Kidney (tissue), 14 donors: ENCODE data around the gene ANKS1B. TPM values are rescaled to one million over a fixed set of nuclear protein-coding genes. Genes with fewer than 3 reads are reported as not detected.

Source experiments
- DNase-seq, 5 donors: peaks; one replicate each; pipeline ENCODE4 v3.0.0-alpha.2; 2013 to 2020
- FAIRE-seq: peaks from 2 replicates; lab custom pipeline; 2012; peaks lifted over from hg19 to GRCh38; lab: Jason Lieb, UNC
- H3K27ac ChIP-seq, 2 donors: one replicate each; pipeline ENCODE4 v1.7.0; 2013; ENCODE audit warnings: low read depth in 2 of 2, low read length in 2 of 2, inconsistent platforms in 1 of 2
- H3K27me3 ChIP-seq: one replicate; pipeline ENCODE4 v1.7.1; 2013; ENCODE audit warnings: low read length, inconsistent platforms; ENCODE audit not compliant: control insufficient read depth, insufficient read depth
- H3K36me3 ChIP-seq, 3 donors: one replicate each; pipeline versions ENCODE4 v1.7.0 to v1.7.1; 2013; ENCODE audit warnings: low read length in 3 of 3, control low read depth in 1 of 3, inconsistent platforms in 1 of 3; ENCODE audit not compliant: insufficient read depth in 3 of 3, control insufficient read depth in 2 of 3
- H3K4me1 ChIP-seq, 3 donors: one replicate each; pipeline versions ENCODE4 v1.7.0 to v1.7.1; 2013; ENCODE audit warnings: low read length in 3 of 3, inconsistent platforms in 1 of 3, low read depth in 1 of 3; ENCODE audit not compliant: control insufficient read depth in 2 of 3, insufficient read depth in 2 of 3
- H3K4me3 ChIP-seq, 3 donors: one replicate each; pipeline versions ENCODE4 v1.7.0 to v1.8.1; 2013; ENCODE audit warnings: low read length in 3 of 3, control low read depth in 1 of 3, inconsistent platforms in 1 of 3
- H3K9ac ChIP-seq, 3 donors: one replicate each; pipeline versions ENCODE4 v1.7.0 to v1.7.1; 2013; ENCODE audit warnings: low read length in 3 of 3, control low read depth in 1 of 3, inconsistent platforms in 1 of 3
- H3K9me3 ChIP-seq, 3 donors: one replicate each; pipeline versions ENCODE4 v1.7.0 to v1.7.1; 2013; ENCODE audit warnings: low read length in 3 of 3, control low read depth in 1 of 3, inconsistent platforms in 1 of 3; ENCODE audit not compliant: control insufficient read depth in 2 of 3, insufficient read depth in 1 of 3
- intact Hi-C: fragments of 100-400 bp; cut with DNase I; formaldehyde crosslinking; loops from one replicate; pipeline ENCODE4 v1.11.1; 2022
- polyA plus RNA-seq: library from polyadenylated mRNA; stranded (reverse); fragments of 350-450 nt; fragmentation: Illumina TruSeq; extraction: RNeasy Lipid Tissue Mini Kit (QIAGEN cat#74804); gene quantifications from one replicate; pipeline ENCODE4 v1.2.3, GENCODE V29; 2014; ENCODE audit warnings: low read depth, low replicate concordance; ENCODE audit not compliant: insufficient read depth
- total RNA-seq: library from RNA; stranded (reverse); fragmentation: NEBNext Ultra II Directional; extraction: Animal tissue kit (Norgen Biotek cat#: 25700); gene quantifications from one replicate; pipeline ENCODE4 v1.2.1, GENCODE V29; 2021
- TF ChIP-seq, protein P1 (sequence below): IDR thresholded peaks from 3 replicates; pipeline ENCODE4 v1.5.1; 2012; ENCODE audit warnings: mild to moderate bottlenecking, moderate library complexity, borderline replicate concordance; ENCODE audit not compliant: insufficient read depth; ENCODE audit errors: extremely low read depth
- donor health status: control.
- donor health status: control.
- donor health status: control.
- donor health status: control.
- donor health status: control.
- donor health status: DM: yes; HTN: yes; CAD: no.
- donor health status: Normal renal cell carcinoma (clear cell type).

ANKS1B gene
- total and polyA plus RNA-seq, 2 donors from 2014 or later, result 1.7 to 5.8 TPM

GRCh38 chr12:99259040-99259934 is 725.4 kb downstream of the ANKS1B start:
- FAIRE-seq, result no peak
- intact Hi-C loops, result no loop called here
- Histone ChIP-seq H3K27me3 (no peaks in the 10 kb centered on the region), H3K36me3 (no peaks in the 10 kb centered on the region), H3K9me3 (no peaks in the 10 kb centered on the region), H3K4me3 (no peak overlapping the region), H3K27ac (no peak overlapping the region), H3K9ac (no peak overlapping the region), H3K4me1 (no peaks in the 10 kb centered on the region)
- no peak for DNase-seq
- TF ChIP-seq, protein P1, sequence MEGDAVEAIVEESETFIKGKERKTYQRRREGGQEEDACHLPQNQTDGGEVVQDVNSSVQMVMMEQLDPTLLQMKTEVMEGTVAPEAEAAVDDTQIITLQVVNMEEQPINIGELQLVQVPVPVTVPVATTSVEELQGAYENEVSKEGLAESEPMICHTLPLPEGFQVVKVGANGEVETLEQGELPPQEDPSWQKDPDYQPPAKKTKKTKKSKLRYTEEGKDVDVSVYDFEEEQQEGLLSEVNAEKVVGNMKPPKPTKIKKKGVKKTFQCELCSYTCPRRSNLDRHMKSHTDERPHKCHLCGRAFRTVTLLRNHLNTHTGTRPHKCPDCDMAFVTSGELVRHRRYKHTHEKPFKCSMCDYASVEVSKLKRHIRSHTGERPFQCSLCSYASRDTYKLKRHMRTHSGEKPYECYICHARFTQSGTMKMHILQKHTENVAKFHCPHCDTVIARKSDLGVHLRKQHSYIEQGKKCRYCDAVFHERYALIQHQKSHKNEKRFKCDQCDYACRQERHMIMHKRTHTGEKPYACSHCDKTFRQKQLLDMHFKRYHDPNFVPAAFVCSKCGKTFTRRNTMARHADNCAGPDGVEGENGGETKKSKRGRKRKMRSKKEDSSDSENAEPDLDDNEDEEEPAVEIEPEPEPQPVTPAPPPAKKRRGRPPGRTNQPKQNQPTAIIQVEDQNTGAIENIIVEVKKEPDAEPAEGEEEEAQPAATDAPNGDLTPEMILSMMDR, result no peak

DNA sequence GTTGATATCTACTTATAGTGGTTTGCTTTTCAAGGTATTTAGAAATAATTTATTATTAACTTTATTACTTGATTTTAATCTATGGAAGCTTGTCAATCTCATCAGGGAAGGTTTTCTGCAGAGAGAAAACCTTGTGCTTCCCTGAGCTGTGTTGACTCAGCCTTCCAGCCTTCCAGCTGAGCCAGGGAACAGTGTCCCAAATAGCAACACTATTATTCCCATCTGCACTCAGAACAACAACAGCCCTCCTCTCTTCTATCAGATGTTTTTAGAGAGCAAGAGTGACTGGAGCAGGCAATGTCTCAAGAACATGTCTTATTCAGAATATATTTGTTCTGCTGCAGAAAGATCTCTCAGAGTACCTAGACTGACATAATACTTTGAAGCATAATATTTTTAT is 727.1 kb downstream of the ANKS1B start:
- no peak for FAIRE-seq
- Histone ChIP-seq H3K27me3 (no peaks in the 10 kb centered on the region), H3K4me3 (no peak overlapping the region), H3K9ac (no peak overlapping the region), H3K36me3 (no peaks in the 10 kb centered on the region), H3K27ac (no peak overlapping the region), H3K9me3 (no peaks in the 10 kb centered on the region), H3K4me1 (no peaks in the 10 kb centered on the region)
- intact Hi-C loops, result no loop called here
- TF ChIP-seq, protein P1, result no peak
- DNase-seq, result no peak

- no peak overlapping the region for H3K4me3 ChIP-seq
- no peaks in the 10 kb centered on the region for H3K9me3 ChIP-seq
- H3K4me1 ChIP-seq, result no peaks in the 10 kb centered on the region
- FAIRE-seq (no peak), DNase-seq (peak in 2 of 5 donors; percentile 10 to 12)
- no peaks in the 10 kb centered on the region for H3K27me3 ChIP-seq
- H3K36me3 ChIP-seq, result no peaks in the 10 kb centered on the region
- TF ChIP-seq, protein P1, result peak; percentile 23
- intact Hi-C loops, result no loop called here
- no peak overlapping the region for H3K9ac ChIP-seq
- no peak overlapping the region for H3K27ac ChIP-seq
These were observed 731.7 kb downstream of the ANKS1B start for GRCh38 chr12:99253068-99253467.
